ENCODE results near the gene WNK2.

The WNK2 gene

DNA sequence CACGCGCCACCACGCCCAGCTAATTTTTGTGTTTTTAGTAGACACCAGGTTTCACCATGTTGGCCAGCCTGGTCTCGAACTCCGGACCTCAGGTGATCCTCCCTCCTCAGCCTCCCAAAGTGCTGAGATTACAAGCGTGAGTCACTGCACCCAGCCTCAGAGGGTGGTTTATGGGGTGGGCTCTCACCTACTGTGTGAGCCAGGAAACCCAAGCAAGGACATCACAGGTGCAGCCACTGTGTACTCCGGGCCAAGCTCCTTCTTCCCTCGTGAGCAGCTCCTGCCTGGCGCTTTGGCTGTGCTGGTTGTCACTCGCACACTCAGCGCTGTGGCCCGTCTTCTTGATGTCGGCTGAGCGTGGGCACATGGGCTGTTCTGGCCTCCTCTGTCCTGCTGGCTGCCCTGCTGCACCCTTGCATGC is 70.1 kb downstream of the WNK2 start:
- Histone ChIP-seq H3K9me2 (replicated peaks; ENCODE audit: insufficient read depth, low read length) (no peaks in the 10 kb centered on the region), H3K27ac (ENCODE audit: low read depth, low read length) (no peak overlapping the region), H2AFZ (ENCODE audit: low read depth, low read length, severe bottlenecking) (no peak overlapping the region), H3K79me2 (ENCODE audit: insufficient read depth, low read length) (no peaks in the 10 kb centered on the region), H3F3A (ENCODE audit: insufficient read depth) (no peaks in the 10 kb centered on the region), H3K4me3 (ENCODE audit: insufficient read depth, low read length, poor library complexity, severe bottlenecking) (no peak overlapping the region), H3K9ac (ENCODE audit: low read length) (no peak overlapping the region), H4K20me1 (ENCODE audit: low read depth, low read length) (no peaks in the 10 kb centered on the region), H3K27me3 (ENCODE audit: low read length) (no peaks in the 10 kb centered on the region), H3K36me3 (ENCODE audit: low read length) (no peaks in the 10 kb centered on the region), H3K9me3 (ENCODE audit: insufficient read depth, low read length) (no peaks in the 10 kb centered on the region), H3K4me2 (ENCODE audit: low read depth, low read length, poor library complexity, severe bottlenecking) (no peak overlapping the region)
- TF ChIP-seq EZH2phosphoT487 (conservative IDR thresholded peaks at IDR 0.05; ENCODE audit: low read length) (no peak), CTCF (IDR thresholded peaks at IDR 0.05; ENCODE audit: insufficient read depth, low read length, poor library complexity, severe bottlenecking) (no peak)

DNA sequence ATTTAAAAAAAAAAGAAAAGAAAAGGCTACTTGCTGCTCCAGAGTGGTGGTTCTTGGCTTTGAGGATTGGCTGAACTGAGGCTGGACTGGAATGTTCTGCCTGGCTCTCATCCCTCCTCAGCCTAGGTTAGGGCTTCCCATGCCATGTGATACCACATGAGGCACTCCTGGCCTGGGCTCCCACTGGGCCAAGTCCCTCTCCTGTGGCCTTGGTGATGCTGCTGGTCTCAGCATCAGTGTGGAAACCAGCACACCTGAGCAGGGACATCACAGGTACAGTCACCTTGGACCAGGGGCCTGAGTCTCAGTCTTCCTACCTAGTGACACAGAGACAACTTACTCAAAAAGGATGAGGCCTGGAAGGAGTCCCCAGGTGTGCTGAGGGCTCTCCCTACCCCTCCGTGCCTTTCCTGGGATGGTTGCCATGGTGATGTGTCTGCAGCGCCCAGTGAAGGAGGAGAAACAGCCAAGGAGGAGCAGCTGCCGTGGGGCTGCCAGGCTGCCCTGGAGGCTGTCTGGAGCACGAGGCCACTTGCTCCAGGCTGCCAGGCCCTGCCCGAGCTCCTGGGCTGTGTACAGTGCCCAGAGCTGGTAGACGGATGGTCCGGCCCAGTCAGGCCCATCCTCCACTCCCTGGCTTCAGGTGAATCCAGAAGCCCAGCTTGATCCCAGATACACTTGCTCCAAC is 71.0 kb downstream of the WNK2 start:
- H3K4me3 ChIP-seq (ENCODE audit: insufficient read depth, low read length, poor library complexity, severe bottlenecking), result no peak overlapping the region
- TF ChIP-seq CTCF (IDR thresholded peaks at IDR 0.05; ENCODE audit: insufficient read depth, low read length, poor library complexity, severe bottlenecking), result no peak
- no peak for TF ChIP-seq EZH2phosphoT487 (conservative IDR thresholded peaks at IDR 0.05; ENCODE audit: low read length)
- H3K9ac ChIP-seq (ENCODE audit: low read length), result no peak overlapping the region
- no peaks in the 10 kb centered on the region for H3K9me2 ChIP-seq (replicated peaks; ENCODE audit: insufficient read depth, low read length)
- no peaks in the 10 kb centered on the region for H3K9me3 ChIP-seq (ENCODE audit: insufficient read depth, low read length)
- H2AFZ ChIP-seq (ENCODE audit: low read depth, low read length, severe bottlenecking), result no peak overlapping the region
- H3K27ac ChIP-seq (ENCODE audit: low read depth, low read length), result no peak overlapping the region
- no peaks in the 10 kb centered on the region for H4K20me1 ChIP-seq (ENCODE audit: low read depth, low read length)
- H3K27me3 ChIP-seq (ENCODE audit: low read length), result no peaks in the 10 kb centered on the region
- H3F3A ChIP-seq (ENCODE audit: insufficient read depth), result no peaks in the 10 kb centered on the region
- no peak overlapping the region for H3K4me2 ChIP-seq (ENCODE audit: low read depth, low read length, poor library complexity, severe bottlenecking)
- H3K36me3 ChIP-seq (ENCODE audit: low read length), result no peaks in the 10 kb centered on the region
- H3K79me2 ChIP-seq (ENCODE audit: insufficient read depth, low read length), result no peaks in the 10 kb centered on the region

GRCh38 chr9:93255494-93255867 is 71.5 kb downstream of the WNK2 start:
- Histone ChIP-seq H3K36me3 (ENCODE audit: low read length) (no peaks in the 10 kb centered on the region), H3K9me3 (ENCODE audit: insufficient read depth, low read length) (no peaks in the 10 kb centered on the region), H4K20me1 (ENCODE audit: low read depth, low read length) (no peaks in the 10 kb centered on the region), H3K27ac (ENCODE audit: low read depth, low read length) (no peak overlapping the region), H3K27me3 (ENCODE audit: low read length) (no peaks in the 10 kb centered on the region), H3K79me2 (ENCODE audit: insufficient read depth, low read length) (no peaks in the 10 kb centered on the region), H3K9me2 (replicated peaks; ENCODE audit: insufficient read depth, low read length) (no peaks in the 10 kb centered on the region), H3K9ac (ENCODE audit: low read length) (no peak overlapping the region), H3K4me3 (ENCODE audit: insufficient read depth, low read length, poor library complexity, severe bottlenecking) (no peak overlapping the region), H3K4me2 (ENCODE audit: low read depth, low read length, poor library complexity, severe bottlenecking) (no peak overlapping the region), H3F3A (ENCODE audit: insufficient read depth) (no peaks in the 10 kb centered on the region), H2AFZ (ENCODE audit: low read depth, low read length, severe bottlenecking) (no peak overlapping the region)
- TF ChIP-seq CTCF (IDR thresholded peaks at IDR 0.05; ENCODE audit: insufficient read depth, low read length, poor library complexity, severe bottlenecking) (no peak), EZH2phosphoT487 (conservative IDR thresholded peaks at IDR 0.05; ENCODE audit: low read length) (no peak)
